Subcutaneous abdominal adipose tissue (tissue), 5 donors: ENCODE results near the gene RMDN2.

Source experiments
- H3K27ac ChIP-seq: one replicate; pipeline ENCODE4 v1.7.0; 2013; ENCODE audit warnings: low read depth, mild to moderate bottlenecking, inconsistent platforms, low read length, moderate library complexity
- H3K27me3 ChIP-seq, 5 donors: one replicate each; pipeline ENCODE4 v1.7.0; 2013; ENCODE audit warnings: low read length in 5 of 5, inconsistent platforms in 1 of 5; ENCODE audit not compliant: control insufficient read depth in 5 of 5, insufficient read depth in 4 of 5
- H3K36me3 ChIP-seq, 5 donors: one replicate each; pipeline ENCODE4 v1.7.0; 2013; ENCODE audit warnings: low read length in 5 of 5; ENCODE audit not compliant: control insufficient read depth in 5 of 5, insufficient read depth in 5 of 5
- H3K4me1 ChIP-seq, 5 donors: one replicate each; pipeline ENCODE4 v1.7.0; 2013; ENCODE audit warnings: low read length in 5 of 5, mild to moderate bottlenecking in 3 of 5, moderate library complexity in 1 of 5; ENCODE audit not compliant: control insufficient read depth in 5 of 5, insufficient read depth in 5 of 5
- H3K4me3 ChIP-seq, 5 donors: one replicate each; pipeline ENCODE4 v1.7.0; 2013; ENCODE audit warnings: low read length in 5 of 5, low read depth in 1 of 5
- H3K9ac ChIP-seq, 5 donors: one replicate each; pipeline ENCODE4 v1.7.0; 2013; ENCODE audit warnings: low read length in 5 of 5, mild to moderate bottlenecking in 4 of 5, moderate library complexity in 3 of 5
- H3K9me3 ChIP-seq, 5 donors: one replicate each; pipeline ENCODE4 v1.7.0; 2013; ENCODE audit warnings: low read length in 5 of 5; ENCODE audit not compliant: control insufficient read depth in 5 of 5
- donor health status: healthy.
- donor health status: healthy.
- donor health status: healthy.
- donor health status: healthy.
- donor health status: healthy.

RMDN2 gene

GRCh38 chr2:37885329-37885993 lies 39.6 kb upstream of the RMDN2 start:
- no peak overlapping the region for H3K4me3 ChIP-seq
- H3K27me3 ChIP-seq: peaks cover 0 to 7% (median 4%) of the 10 kb centered on the region in 5 donors

GRCh38 chr2:37886745-37887144 lies 38.3 kb upstream of the RMDN2 start:
- Histone ChIP-seq H3K4me1 (peaks cover 0 to 9% (median 0%) of the 10 kb centered on the region in 5 donors), H3K27me3 (peaks cover 0 to 7% (median 3%) of the 10 kb centered on the region in 5 donors), H3K36me3 (no peaks in the 10 kb centered on the region), H3K27ac (no peak overlapping the region), H3K9ac (no peak overlapping the region), H3K9me3 (no peaks in the 10 kb centered on the region), H3K4me3 (no peak overlapping the region)

More at GRCh38 chr2:37885329-37885993, 39.6 kb upstream of the RMDN2 start:
- Histone ChIP-seq H3K27ac (no peak overlapping the region), H3K9ac (no peak overlapping the region), H3K36me3 (no peaks in the 10 kb centered on the region), H3K4me1 (no peaks in the 10 kb centered on the region), H3K9me3 (no peaks in the 10 kb centered on the region)

- Histone ChIP-seq H3K27me3 (peaks cover 0 to 7% (median 3%) of the 10 kb centered on the region in 5 donors), H3K4me3 (no peak overlapping the region), H3K9me3 (no peaks in the 10 kb centered on the region), H3K27ac (no peak overlapping the region), H3K4me1 (peaks cover 0 to 9% (median 0%) of the 10 kb centered on the region in 5 donors), H3K36me3 (no peaks in the 10 kb centered on the region), H3K9ac (no peak overlapping the region)
Measured at GRCh38 chr2:37887286-37887685, 37.8 kb upstream of the RMDN2 start.

- H3K4me1 ChIP-seq: peaks cover 0 to 12% (median 7%) of the 10 kb centered on the region in 5 donors
- H3K9me3 ChIP-seq: no peaks in the 10 kb centered on the region
- no peak overlapping the region for H3K4me3 ChIP-seq
- H3K9ac ChIP-seq: no peak overlapping the region
- no peak overlapping the region for H3K27ac ChIP-seq
- peaks cover 0 to 2% (median 0%) of the 10 kb centered on the region in 5 donors for H3K27me3 ChIP-seq
- no peaks in the 10 kb centered on the region for H3K36me3 ChIP-seq
Measured at GRCh38 chr2:37890893-37891495, 34.1 kb upstream of the RMDN2 start.

- H3K9me3 ChIP-seq: no peaks in the 10 kb centered on the region
- H3K9ac ChIP-seq: no peak overlapping the region
- no peaks in the 10 kb centered on the region for H3K36me3 ChIP-seq
- no peaks in the 10 kb centered on the region for H3K27me3 ChIP-seq
- no peak overlapping the region for H3K4me3 ChIP-seq
- H3K27ac ChIP-seq: no peak overlapping the region
- H3K4me1 ChIP-seq: peaks cover 0 to 12% (median 7%) of the 10 kb centered on the region in 5 donors
Measured at GRCh38 chr2:37891846-37892435, 33.1 kb upstream of the RMDN2 start.

- H3K27ac ChIP-seq: no peak overlapping the region
- H3K4me3 ChIP-seq: no peak overlapping the region
- H3K27me3 ChIP-seq: no peaks in the 10 kb centered on the region
- peaks cover 0 to 12% (median 7%) of the 10 kb centered on the region in 5 donors for H3K4me1 ChIP-seq
- H3K9me3 ChIP-seq: no peaks in the 10 kb centered on the region
- H3K36me3 ChIP-seq: no peaks in the 10 kb centered on the region
- H3K9ac ChIP-seq: no peak overlapping the region
Measured at GRCh38 chr2:37892436-37893114, 32.5 kb upstream of the RMDN2 start.

GRCh38 chr2:37893327-37893726 lies 31.8 kb upstream of the RMDN2 start:
- H3K4me1 ChIP-seq: peaks cover 0 to 12% (median 7%) of the 10 kb centered on the region in 5 donors
- peaks cover 0 to 3% (median 0%) of the 10 kb centered on the region in 5 donors for H3K27me3 ChIP-seq
- H3K27ac ChIP-seq: no peak overlapping the region
- no peak overlapping the region for H3K9ac ChIP-seq
- no peaks in the 10 kb centered on the region for H3K9me3 ChIP-seq
- H3K4me3 ChIP-seq: no peak overlapping the region
- H3K36me3 ChIP-seq: no peaks in the 10 kb centered on the region

GRCh38 chr2:37894047-37894446 lies 31.0 kb upstream of the RMDN2 start:
- H3K4me1 ChIP-seq: peaks cover 0 to 12% (median 7%) of the 10 kb centered on the region in 5 donors
- H3K9me3 ChIP-seq: no peaks in the 10 kb centered on the region
- no peak overlapping the region for H3K4me3 ChIP-seq
- no peak overlapping the region for H3K9ac ChIP-seq
- peaks cover 0 to 3% (median 0%) of the 10 kb centered on the region in 5 donors for H3K27me3 ChIP-seq
- no peaks in the 10 kb centered on the region for H3K36me3 ChIP-seq
- H3K27ac ChIP-seq: no peak overlapping the region

GRCh38 chr2:37894601-37895000 lies 30.5 kb upstream of the RMDN2 start:
- no peaks in the 10 kb centered on the region for H3K36me3 ChIP-seq
- peaks cover 0 to 3% (median 0%) of the 10 kb centered on the region in 5 donors for H3K27me3 ChIP-seq
- H3K4me1 ChIP-seq: peaks cover 0 to 12% (median 7%) of the 10 kb centered on the region in 5 donors
- H3K9me3 ChIP-seq: no peaks in the 10 kb centered on the region
- H3K9ac ChIP-seq: no peak overlapping the region
- no peak overlapping the region for H3K4me3 ChIP-seq
- H3K27ac ChIP-seq: no peak overlapping the region

GRCh38 chr2:37895140-37895539 lies 29.9 kb upstream of the RMDN2 start:
- H3K36me3 ChIP-seq: no peaks in the 10 kb centered on the region
- no peak overlapping the region for H3K4me3 ChIP-seq
- no peak overlapping the region for H3K27ac ChIP-seq
- H3K27me3 ChIP-seq: peaks cover 0 to 3% (median 0%) of the 10 kb centered on the region in 5 donors
- H3K4me1 ChIP-seq: peaks cover 0 to 12% (median 7%) of the 10 kb centered on the region in 5 donors
- H3K9ac ChIP-seq: no peak overlapping the region
- no peaks in the 10 kb centered on the region for H3K9me3 ChIP-seq
